Endometrium (tissue), 2 donors: Measurements from ENCODE around the gene MYORG.
"Not testable (repeated sequence)": the region's sequence is repeated elsewhere in the genome, so short reads cannot be mapped to it uniquely, and the experiment has no call there.

Experiments used
- FAIRE-seq: peaks from 2 replicates; lab custom pipeline; 2012; peaks lifted over from hg19 to GRCh38; lab: Jason Lieb, UNC
- donor health status: control.
- donor health status: control.

MYORG gene

GRCh38 chr9:34368796-34369195 is 7.9 kb downstream of the MYORG start:
- not testable (repeated sequence) for FAIRE-seq

GRCh38 chr9:34367751-34368410 is 8.8 kb downstream of the MYORG start:
- FAIRE-seq: not testable (repeated sequence)

GRCh38 chr9:34366365-34366764 is 10.3 kb downstream of the MYORG start:
- no peak for FAIRE-seq

- no peak for FAIRE-seq
Measured at GRCh38 chr9:34365282-34365681, 11.4 kb downstream of the MYORG start.

GRCh38 chr9:34363619-34364351 is 12.9 kb downstream of the MYORG start:
- no peak for FAIRE-seq

- FAIRE-seq: no peak
Measured at GRCh38 chr9:34362614-34363214, 14.0 kb downstream of the MYORG start.

GRCh38 chr9:34352957-34353356 is 23.7 kb downstream of the MYORG start:
- FAIRE-seq: not testable (repeated sequence)

GRCh38 chr9:34352122-34352652 is 24.5 kb downstream of the MYORG start:
- not testable (repeated sequence) for FAIRE-seq

- FAIRE-seq: no peak
Measured at GRCh38 chr9:34349324-34349723, 27.4 kb downstream of the MYORG start.

GRCh38 chr9:34347800-34348158 is 28.9 kb downstream of the MYORG start:
- FAIRE-seq: no peak

GRCh38 chr9:34346873-34347799 is 29.6 kb downstream of the MYORG start:
- FAIRE-seq: no peak

- no peak for FAIRE-seq
Measured at GRCh38 chr9:34343605-34344004, 33.1 kb downstream of the MYORG start.

- no peak for FAIRE-seq
Measured at GRCh38 chr9:34343090-34343489, 33.6 kb downstream of the MYORG start.

- no peak for FAIRE-seq
Measured at GRCh38 chr9:34341659-34342295, 34.9 kb downstream of the MYORG start.

- FAIRE-seq: no peak
Measured at GRCh38 chr9:34338665-34339385, 37.9 kb downstream of the MYORG start.

GRCh38 chr9:34338079-34338478 is 38.6 kb downstream of the MYORG start:
- not testable (repeated sequence) for FAIRE-seq

- FAIRE-seq: no peak
Measured at GRCh38 chr9:34337403-34337802, 39.3 kb downstream of the MYORG start.

- FAIRE-seq: no peak
Measured at GRCh38 chr9:34335376-34335775, 41.3 kb downstream of the MYORG start.

GRCh38 chr9:34334916-34335315 is 41.8 kb downstream of the MYORG start:
- FAIRE-seq: no peak

- FAIRE-seq: no peak
Measured at GRCh38 chr9:34334337-34334824, 42.3 kb downstream of the MYORG start.

- FAIRE-seq: no peak
Measured at GRCh38 chr9:34333836-34334235, 42.9 kb downstream of the MYORG start.
